GM13976 (cell line): ENCODE results near the gene ODF4.
A peak's percentile ranks its signal among the peaks of the same experiment; 100 is the strongest.

Experiments
- DNase-seq: peaks from one replicate; pipeline ENCODE4 v3.0.0; 2012; ENCODE audit warnings: low spot score
- CTCF ChIP-seq: IDR thresholded peaks from 2 replicates; pipeline ENCODE4 v1.5.1; 2012; ENCODE audit warnings: borderline replicate concordance, mild to moderate bottlenecking; ENCODE audit not compliant: insufficient read depth; ENCODE audit errors: extremely low read depth, missing control alignments, control extremely low read depth
- in situ Hi-C: fragments of 300-500 bp; cut with MboI; formaldehyde crosslinking; loops from one replicate; pipeline ENCODE4 v1.12.0; 2022; ENCODE audit warnings: low sequenced_read_pairs, mixed read lengths, inconsistent platforms; ENCODE audit not compliant: unreplicated experiment

ODF4 gene

GRCh38 chr17:8383143-8383822 lies 43.6 kb downstream of the ODF4 start, which contains the start of gene RPL26:
Gene RPL26 (minus strand): TSS chr17:8383193. CDS start chr17:8382310, 883 bp downstream.
- in situ Hi-C loops, result no loop called here
- peak; percentile 97 for TF ChIP-seq CTCF
- peak; percentile 96 for DNase-seq

- no peak for DNase-seq
- no peak for TF ChIP-seq CTCF
- in situ Hi-C loops, result no loop called here
These were observed 45.2 kb downstream of the ODF4 start for GRCh38 chr17:8384801-8385378.

- in situ Hi-C loops, result no loop called here
- DNase-seq, result no peak
- no peak for TF ChIP-seq CTCF
These were observed 47.2 kb downstream of the ODF4 start for GRCh38 chr17:8386841-8387240.

GRCh38 chr17:8387914-8388651 lies 48.4 kb downstream of the ODF4 start:
- TF ChIP-seq CTCF, result no peak
- no peak for DNase-seq
- in situ Hi-C loops, result no loop called here

GRCh38 chr17:8391711-8392110 lies 52.1 kb downstream of the ODF4 start:
- in situ Hi-C loops, result no loop called here
- TF ChIP-seq CTCF, result no peak
- no peak for DNase-seq

GRCh38 chr17:8392274-8392673 lies 52.6 kb downstream of the ODF4 start:
- in situ Hi-C loops, result no loop called here
- DNase-seq, result no peak
- no peak for TF ChIP-seq CTCF
